HG02852 (cell line): ENCODE measurements around the gene ACTN1.
"Not testable (repeated sequence)": the region's sequence is repeated elsewhere in the genome, so short reads cannot be mapped to it uniquely, and the experiment has no call there.

Experiments
- ATAC-seq: cut with Tn5 transposase; IDR thresholded peaks from one replicate; pipeline ENCODE4 v1.9.1; 2021; ENCODE audit warnings: mild to moderate bottlenecking, moderate library complexity; ENCODE audit not compliant: unreplicated experiment

ACTN1 gene

DNA sequence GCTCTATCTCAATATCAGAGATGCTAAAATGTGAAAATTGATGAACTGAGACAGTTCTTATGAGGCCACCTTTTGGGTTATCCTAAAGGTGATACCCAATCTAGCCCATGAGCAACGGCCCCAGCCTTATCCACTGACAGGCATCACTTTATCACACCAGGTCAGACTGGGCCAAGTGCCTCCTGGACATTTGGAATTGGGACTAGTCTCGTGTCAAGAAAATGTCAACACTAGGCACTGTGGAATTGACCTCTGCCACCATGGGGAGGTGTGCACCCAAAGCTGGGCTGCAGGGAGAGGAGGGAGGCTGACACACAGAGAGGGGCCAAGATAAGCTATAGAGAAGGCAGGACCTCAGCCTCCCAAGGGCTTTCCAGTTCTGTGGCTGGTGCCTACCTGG lies 107.7 kb downstream of the ACTN1 start:
- ATAC-seq = no peak

DNA sequence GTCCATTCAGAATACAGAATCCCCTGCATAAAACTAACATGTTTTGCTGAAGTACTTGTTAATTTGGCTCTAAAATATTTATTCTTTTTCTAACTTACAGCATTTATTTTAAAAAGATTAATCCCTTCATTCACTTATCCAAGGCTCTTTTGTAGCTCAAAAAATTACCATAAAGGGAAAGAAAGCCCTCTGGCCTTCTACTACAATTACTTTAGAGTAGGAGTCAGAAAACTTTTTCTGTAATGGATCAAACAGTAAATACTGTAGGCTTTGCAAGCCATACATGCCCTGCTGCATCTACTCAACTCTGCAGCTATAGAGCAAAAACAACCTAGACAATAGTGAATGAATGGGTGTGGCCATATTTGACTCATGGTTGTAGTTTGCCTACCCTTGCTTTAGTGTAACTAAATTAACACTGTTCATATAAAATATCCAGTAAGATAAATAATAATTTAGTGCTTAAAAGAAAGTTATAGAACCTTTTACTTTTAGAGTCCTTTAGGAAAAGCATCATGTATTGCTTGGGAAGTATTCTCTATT lies 112.0 kb downstream of the ACTN1 start:
- no peak for ATAC-seq

DNA sequence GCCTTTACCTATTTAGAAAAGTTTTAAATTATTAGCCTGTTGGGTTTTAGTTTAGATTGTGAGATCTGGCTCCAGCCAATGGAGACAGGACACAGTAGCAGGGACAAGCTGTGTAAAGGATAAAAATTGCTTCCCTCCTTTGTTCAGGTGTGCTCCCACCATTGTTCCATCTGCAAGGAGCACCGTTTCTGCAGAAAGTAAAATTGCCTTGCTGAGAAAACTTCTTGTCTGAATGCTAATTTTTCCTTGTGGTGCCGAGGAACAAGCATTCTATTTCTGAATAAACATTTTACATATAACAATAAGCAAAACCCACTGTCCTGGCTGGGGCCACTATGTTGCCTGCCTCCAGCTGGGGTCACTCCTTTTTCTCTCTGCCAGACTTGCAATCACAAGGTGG lies 113.6 kb downstream of the ACTN1 start:
- ATAC-seq = no peak

DNA sequence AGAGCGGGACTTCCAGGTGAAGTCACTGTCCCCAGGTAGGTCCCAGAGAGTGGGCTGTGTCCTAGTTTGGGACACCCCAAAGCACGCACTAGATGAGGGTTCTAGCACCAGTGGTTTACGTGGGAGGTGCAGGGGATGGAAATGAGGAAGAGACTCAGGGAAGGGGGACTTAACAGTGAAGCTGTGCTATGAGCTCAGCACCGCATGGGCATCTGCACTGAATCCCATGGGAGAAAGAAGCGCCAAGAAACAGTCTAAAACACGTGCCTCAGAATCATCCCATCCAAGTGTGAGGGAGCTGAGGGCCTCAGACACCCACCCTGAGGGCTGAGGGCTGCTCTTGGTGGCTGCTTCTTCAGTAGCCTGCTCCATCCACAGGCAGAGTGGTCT lies 114.7 kb downstream of the ACTN1 start:
- no peak for ATAC-seq

DNA sequence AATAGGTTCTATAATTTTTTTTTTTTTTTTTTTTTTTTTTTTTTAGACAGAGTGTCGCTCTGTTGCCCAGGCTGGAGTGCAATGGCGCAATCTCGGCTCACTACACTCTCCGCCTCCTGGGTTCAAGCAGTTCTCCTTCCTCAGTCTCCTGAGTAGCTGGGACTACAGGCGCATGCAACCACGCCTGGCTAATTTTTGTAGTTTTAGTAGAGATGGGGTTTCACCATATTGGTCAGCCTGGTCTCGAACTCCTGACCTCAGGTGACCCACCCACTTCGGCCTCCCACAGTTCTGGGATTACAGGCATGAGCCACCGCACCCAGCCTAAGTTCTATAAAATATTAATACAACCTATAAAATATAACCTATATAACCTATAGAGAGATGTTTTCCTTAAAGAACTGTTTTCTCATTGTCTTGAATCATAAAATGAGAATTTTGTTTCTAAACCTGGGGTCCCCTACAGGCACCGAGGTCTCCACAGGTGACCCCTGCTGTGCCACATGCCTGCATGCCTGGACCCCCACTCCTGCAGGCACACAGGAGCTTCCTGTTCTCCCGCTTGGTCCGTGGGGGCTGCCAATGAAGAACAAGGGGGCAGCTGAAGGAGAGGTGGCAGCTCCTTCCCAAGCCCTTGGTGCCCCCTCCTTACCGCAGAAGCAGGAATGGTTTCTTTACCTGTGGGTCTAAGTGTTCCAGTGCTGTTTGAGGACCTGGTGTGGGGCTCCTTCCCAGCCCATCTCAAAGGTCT lies 115.3 kb downstream of the ACTN1 start:
- ATAC-seq = no peak

DNA sequence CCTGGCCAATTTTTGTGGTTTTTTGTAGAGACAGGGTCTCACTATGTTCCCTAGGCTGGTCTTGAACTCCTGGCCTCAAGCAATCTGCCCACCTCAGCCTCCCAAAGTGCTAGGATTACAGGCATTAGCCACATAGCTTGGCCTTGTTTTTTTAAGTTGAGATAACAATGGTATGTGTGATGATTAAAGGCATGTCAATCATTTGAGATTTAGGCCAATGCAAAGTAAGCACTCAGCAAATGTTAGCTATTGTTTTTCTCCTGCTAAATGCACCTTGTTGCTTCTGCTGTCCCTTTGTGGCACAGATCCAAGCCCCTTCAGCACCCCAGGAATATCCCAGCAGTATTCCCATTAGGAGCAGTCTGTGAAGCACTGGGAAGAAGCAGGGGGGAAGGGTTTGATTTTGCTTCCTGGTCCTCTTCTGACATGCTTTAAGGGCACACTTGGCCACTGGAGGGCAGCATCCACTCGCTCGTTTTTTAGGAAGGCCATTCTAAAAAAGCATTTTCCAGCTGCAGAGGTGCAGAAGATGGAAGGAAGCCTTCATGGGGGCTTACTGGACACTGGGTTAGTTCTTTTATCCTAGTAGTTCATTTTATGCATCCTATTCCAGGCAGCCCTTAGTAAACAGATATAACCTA lies 116.0 kb downstream of the ACTN1 start:
- no peak for ATAC-seq

DNA sequence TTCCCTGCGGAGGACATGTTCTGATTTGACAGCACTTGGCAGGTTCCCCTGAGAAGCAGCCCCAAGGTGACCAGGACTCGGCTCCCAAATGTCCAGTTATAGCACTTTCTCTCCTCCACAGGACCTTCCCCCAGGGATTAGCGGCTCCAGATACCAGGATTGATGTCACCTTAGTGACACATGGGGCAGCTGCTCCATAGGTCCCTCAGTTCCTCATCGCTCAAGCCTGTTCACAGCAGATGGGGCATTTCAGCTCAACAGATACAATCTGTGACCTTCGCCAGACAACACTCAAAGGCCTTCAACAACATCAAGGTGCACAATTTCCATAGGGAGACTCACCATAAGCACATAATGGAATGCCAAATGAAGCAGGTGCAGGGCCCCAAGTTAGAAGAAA lies 118.3 kb downstream of the ACTN1 start:
- no peak for ATAC-seq

DNA sequence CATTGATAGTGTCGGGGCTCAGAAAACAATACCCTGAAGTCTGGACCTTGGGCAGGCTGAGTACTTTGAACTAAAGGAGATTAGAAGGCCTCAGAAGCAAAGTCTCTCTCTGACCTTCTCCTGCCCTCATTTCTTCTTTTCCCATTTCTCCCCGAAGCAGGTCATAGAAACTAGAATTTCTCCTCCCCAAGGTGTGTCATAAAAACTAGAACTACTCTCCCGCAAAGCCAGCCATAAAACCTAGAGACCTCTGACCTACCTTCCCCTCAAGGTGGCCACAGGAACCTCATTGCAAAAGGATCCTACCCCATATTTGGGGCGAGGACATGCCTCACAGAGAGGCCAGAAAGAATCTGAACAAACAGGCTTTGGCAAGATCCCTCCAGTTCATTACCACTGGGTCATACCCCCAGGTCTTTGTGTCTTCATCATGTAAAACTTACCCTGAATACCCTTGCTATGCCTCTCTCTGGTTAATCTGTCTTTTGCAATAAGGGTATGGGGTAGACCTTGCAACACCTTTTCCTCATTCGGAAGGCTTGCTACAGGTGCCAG lies 121.5 kb downstream of the ACTN1 start:
- no peak for ATAC-seq

DNA sequence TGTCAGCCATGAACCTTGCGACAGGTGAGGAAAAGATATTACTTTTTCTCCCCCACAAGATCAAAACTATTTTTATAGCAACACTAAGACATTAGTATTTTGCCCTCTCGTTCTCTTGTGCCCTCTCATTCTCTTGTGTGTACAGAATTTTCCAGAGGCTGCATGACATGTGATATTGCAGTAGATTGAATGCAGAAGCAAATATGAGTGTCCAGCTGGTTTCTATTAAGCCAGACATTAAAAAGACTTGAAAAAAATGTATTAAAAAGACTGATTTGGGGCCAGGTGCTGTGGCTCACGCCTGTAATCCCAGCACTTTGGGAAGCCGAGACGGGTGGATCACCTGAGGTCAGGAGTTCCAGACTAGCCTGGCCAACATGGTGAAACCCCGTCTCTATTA lies 122.5 kb downstream of the ACTN1 start:
- ATAC-seq = no peak

DNA sequence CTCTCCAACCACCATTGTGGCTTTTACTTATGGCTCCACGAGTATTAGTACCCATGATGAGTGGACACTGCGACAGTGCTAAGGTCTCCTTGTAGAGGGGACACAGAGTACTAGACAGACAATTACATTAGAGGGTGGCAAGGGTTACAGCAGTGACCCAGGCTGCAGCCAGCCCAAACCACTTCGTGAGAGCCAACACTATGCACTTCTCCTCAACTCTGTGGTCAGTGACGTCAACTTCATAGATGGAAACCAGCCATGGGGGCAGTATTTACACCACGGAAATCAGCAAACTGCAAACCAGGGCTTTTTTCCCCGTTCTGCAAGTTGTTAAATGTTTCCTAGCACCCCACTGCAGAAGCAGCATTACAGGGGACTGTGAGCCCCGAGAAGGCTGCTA lies 124.7 kb downstream of the ACTN1 start:
- no peak for ATAC-seq

DNA sequence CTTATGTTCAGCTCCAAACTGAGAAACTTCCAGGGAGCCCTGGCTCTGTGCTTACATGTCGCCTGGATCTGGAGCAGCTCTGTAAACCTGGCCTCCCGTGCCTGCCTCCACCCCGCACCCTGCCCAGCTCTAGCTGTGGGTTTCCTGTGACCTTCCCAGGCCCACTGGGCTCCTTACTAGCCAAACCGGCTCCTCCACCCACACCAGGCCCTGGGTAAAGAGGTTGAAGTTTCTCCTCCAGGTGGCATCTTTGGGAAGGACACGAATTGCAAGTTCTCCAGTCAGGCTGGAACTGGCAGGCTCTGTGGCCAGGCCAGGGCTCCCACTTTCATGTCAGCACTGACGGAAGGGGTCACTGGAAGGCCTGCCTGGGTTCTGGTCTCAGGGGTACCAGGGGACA lies 125.4 kb downstream of the ACTN1 start:
- no peak for ATAC-seq

DNA sequence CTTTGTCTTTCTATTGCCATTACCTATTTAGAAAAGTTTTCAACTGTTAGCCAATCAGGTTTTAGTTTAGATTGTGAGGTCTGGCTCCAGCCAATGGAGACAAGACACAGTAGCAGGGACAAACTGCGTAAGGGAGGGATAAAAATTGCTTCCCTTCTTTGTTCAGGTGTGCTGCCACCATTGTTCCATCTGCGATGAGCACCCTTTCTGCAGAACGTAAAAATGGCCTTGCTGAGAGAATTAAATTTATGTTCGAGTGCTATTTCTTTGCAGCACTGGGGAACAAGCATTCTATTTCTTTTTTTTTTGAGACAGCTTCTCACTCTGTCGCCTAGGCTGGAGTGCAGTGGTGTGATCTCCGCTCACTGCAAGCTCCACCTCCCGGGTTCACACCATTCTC lies 126.6 kb downstream of the ACTN1 start:
- ATAC-seq = not testable (repeated sequence)

DNA sequence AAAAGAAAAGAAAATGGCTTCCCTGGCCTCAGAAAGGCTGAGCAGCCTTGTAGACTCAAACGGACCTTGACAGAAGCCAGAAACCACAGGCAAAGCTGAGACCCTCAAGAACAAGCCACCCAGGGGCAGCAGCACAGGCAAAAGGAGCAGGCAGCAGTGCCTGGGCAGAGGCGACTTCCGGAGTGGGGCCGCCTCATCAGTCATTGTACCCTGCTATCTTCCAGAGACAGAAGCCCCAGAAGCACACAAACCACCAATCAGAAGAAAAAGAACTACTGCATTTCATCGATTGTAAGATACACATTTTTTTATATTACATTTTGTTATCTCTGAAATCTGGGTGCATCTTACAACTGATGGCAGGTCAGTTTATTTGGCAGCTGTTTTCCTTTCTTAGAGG lies 128.0 kb downstream of the ACTN1 start:
- no peak for ATAC-seq

DNA sequence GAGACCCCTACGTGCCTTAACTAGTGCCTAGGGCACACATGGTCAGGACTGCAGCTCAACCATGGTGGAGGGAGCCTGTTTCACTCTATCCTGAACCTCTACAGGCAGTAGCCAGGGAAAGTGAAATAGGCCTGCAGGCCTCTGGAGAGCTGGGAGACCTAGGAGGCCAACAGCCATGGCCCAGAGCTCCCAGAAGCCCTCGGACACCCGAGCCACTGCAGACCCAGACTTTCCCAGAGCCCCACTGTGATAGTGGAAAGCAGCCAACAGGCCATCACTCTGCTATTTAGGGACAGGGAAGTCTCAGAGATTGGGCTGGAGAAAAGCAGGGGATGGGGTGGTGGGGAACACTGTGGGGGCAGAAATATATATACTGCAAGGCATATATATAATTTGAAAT lies 129.7 kb downstream of the ACTN1 start:
- ATAC-seq = no peak

DNA sequence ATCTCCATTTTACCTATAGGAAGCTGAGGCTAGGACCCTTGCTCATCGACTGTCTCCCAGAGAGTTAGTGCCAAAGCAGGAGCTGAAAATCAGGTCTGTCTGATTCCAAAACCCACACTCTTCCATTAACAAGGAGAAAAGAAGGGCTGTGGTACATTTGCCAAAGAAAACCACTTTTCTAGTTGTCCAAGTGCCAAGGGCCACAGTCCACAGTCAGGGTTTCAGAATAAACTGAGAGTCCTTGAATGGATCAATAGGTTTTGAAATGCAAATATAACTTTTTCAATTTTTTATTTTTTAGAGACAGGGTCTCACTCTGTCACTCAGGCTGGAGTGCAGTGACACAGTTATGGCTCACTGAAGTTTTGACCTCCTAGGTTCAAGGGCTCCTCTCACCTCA lies 130.8 kb downstream of the ACTN1 start:
- ATAC-seq = no peak

DNA sequence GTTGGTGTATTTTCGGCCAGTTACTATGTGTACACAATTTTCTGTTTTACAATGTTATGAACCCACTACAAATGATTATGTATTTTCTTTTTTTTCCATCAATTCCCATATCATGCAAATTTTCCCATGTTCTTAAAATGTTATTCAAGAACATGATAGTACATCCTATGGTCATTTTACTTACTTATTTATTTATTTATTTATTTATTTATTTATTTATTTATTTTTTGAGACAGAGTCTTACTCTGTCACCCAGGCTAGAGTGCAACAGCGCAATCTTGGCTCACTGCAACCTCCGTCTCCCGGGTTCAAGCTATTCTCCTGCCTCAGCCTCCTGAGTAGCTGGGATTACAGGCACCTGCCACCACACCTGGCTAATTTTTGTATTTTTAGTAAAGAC lies 131.5 kb downstream of the ACTN1 start:
- not testable (repeated sequence) for ATAC-seq

DNA sequence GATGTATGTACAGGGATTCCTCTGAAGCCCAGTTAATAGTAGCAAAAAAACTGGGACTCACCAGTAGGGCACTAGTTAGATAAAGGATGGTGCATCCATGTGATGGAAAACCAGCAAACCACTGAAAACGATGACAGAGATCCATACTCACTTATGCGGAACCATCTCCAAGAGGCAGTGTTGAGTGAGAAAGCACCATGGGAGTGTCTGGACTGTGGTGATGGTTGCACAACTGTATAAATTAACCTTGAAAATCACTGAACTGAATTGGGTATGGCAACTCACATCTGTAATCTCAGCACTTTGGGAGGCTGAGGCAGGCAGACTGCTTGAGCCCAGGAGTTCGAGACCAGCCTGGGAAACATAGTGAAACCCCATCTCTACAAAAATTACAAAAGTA lies 132.6 kb downstream of the ACTN1 start:
- ATAC-seq = no peak

DNA sequence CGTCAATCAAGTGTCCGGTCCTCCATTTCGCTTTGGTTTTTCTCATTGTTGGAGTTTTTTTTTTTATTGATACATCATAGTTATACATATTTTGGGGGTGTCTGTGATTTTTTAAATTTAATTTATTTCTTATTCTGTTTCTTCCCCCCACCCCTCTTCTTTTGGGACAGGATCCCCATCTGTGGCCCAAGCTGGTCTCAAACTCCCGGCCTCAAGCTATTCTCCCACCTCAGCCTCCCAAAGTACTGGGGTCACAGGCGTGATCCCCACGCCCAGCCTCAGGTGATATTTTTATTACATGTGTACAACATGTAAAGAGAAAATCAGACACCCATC lies 134.9 kb downstream of the ACTN1 start:
- ATAC-seq = no peak

DNA sequence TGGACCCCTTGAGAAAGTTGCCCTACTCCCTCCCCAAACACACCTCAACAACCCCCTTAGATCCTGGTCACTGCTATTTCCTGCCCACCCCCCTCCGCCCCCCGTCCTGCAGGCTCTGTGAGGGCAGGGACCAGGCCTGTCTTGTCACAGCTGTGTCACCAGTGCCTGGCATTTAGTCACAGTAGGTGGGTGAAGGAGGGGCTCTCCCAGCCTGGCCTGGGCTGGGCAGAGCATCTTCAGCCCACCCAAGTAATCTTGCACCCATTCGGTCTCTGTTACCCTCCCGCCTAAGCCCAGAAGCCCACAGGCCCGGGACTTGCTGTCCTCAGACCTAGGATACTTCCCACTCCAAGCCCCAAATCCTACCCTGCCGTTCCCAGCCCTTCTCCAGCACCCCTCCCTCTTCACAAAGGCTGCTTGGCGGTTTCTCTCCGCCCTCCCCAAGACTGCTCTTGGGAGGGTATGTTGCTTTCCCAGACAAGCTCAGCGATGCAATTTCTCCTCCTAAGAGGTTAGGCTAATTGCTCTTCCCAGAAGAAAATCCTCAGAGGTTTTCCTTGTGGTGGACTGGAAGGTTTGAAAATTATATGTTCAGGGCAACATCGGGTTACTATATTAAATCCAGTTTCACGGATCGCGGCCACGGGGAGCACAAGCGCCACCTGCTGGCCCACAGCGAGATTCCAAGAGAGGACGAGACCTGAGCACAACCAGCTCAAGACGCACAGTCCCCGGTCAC lies 135.5 kb downstream of the ACTN1 start:
- no peak for ATAC-seq

DNA sequence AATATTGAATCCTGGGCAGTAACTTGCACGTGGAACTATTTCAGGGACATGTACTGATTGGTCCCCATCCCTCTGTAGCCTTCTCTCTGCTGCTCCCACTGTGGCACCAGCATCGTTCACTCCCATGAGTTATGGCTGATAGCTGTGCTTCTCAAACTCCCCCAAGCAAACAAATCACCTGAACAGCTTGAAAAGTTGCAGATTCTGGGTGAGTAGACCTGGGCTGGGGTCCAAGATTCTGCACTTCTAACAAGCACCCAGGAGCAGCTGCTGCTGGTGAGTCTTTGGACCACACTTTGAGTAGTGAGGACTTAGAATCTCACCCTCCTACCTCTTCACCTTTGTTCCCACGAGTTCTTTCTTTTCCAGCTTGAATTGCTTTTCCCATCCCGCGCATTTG lies 136.8 kb downstream of the ACTN1 start:
- no peak for ATAC-seq

DNA sequence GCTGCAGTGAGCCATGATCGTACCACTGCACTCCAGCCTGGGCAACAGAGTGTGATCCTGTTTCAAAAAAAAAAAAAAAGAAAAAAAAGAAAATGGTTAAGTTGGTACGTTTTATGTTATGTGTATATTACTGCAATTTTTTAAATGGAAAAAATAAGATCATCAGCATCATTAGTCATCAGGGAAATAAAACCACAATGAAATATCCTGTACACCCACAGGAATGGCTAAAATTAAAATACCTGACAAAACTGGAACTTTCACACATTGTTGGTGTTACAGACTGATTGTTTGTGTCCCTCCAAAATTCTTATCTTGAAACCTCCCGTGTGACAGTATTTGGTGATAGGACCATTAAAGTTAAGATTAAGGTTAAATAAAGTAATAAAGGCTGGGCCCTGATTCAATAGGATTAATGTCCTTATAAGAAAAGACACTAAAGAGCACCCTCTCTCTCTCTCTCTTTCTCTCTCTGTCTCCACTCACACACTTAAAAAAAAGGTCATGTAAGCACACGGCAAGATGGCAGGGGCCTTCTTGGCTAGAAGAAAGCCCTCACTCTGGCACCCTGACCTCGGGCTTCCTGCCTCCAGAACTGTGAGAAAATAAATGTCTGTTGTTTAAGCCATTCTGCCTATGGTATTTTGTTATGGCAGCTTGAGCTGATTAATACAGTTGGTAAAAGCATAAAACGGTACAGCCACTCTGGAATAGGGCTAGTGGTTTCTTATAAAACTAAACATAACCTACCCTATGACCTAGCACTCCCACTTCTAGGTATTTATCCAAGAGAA lies 137.9 kb downstream of the ACTN1 start:
- ATAC-seq = no peak
